Measurements from ENCODE around the gene CACNA2D1.

Gene CACNA2D1

GRCh38 chr7:82012453-82012852 lies 431.1 kb downstream of the CACNA2D1 start:
- no peak overlapping the region for H3K4me2 ChIP-seq (ENCODE audit: low read length)
- TF ChIP-seq, protein P1, sequence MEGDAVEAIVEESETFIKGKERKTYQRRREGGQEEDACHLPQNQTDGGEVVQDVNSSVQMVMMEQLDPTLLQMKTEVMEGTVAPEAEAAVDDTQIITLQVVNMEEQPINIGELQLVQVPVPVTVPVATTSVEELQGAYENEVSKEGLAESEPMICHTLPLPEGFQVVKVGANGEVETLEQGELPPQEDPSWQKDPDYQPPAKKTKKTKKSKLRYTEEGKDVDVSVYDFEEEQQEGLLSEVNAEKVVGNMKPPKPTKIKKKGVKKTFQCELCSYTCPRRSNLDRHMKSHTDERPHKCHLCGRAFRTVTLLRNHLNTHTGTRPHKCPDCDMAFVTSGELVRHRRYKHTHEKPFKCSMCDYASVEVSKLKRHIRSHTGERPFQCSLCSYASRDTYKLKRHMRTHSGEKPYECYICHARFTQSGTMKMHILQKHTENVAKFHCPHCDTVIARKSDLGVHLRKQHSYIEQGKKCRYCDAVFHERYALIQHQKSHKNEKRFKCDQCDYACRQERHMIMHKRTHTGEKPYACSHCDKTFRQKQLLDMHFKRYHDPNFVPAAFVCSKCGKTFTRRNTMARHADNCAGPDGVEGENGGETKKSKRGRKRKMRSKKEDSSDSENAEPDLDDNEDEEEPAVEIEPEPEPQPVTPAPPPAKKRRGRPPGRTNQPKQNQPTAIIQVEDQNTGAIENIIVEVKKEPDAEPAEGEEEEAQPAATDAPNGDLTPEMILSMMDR (IDR thresholded peaks at IDR 0.05) = no peak
- H3K27me3 ChIP-seq (ENCODE audit: control insufficient read depth, insufficient read depth, low read length) = no peaks in the 10 kb centered on the region
- H3K9me3 ChIP-seq (ENCODE audit: control insufficient read depth, low read length) = no peaks in the 10 kb centered on the region
- no peaks in the 10 kb centered on the region for H3K79me2 ChIP-seq
- H3K9ac ChIP-seq = no peak overlapping the region
- H3K36me3 ChIP-seq (ENCODE audit: control insufficient read depth, insufficient read depth, low read length) = no peaks in the 10 kb centered on the region
- no peaks in the 10 kb centered on the region for H3K4me1 ChIP-seq
- H3K27ac ChIP-seq = no peak overlapping the region
- no peak overlapping the region for H2AFZ ChIP-seq
- H3K4me3 ChIP-seq (ENCODE audit: low read depth, low read length) = no peak overlapping the region

DNA sequence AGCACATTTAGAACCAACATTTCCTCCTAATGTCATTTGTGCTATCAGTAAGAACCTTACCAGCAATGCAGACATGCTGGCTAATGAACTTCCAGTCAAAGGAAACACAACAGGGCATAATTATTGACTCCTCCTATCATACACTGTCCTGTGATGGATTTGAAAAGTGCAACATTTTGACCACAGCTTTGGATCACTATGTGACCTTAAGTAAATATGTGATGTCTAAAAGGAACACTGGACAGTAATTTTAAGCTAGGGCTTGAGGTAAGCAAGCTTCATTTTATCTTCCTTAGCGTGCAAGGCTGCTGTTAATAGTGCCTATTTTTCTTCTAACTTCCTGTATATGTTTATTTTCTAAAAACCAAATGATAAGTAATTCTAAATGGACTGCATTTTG lies 433.2 kb downstream of the CACNA2D1 start:
- H3K79me2 ChIP-seq = no peaks in the 10 kb centered on the region
- no peaks in the 10 kb centered on the region for H3K4me1 ChIP-seq
- H3K27ac ChIP-seq = no peak overlapping the region
- H3K9me3 ChIP-seq (ENCODE audit: control insufficient read depth, low read length) = no peaks in the 10 kb centered on the region
- TF ChIP-seq, protein P1 (IDR thresholded peaks at IDR 0.05) = no peak
- H3K9ac ChIP-seq = no peak overlapping the region
- no peak overlapping the region for H3K4me3 ChIP-seq (ENCODE audit: low read depth, low read length)
- H3K36me3 ChIP-seq (ENCODE audit: control insufficient read depth, insufficient read depth, low read length) = no peaks in the 10 kb centered on the region
- no peak overlapping the region for H2AFZ ChIP-seq
- no peak overlapping the region for H3K4me2 ChIP-seq (ENCODE audit: low read length)
- H3K27me3 ChIP-seq (ENCODE audit: control insufficient read depth, insufficient read depth, low read length) = no peaks in the 10 kb centered on the region

- no peak overlapping the region for H3K9ac ChIP-seq
- H3K36me3 ChIP-seq (ENCODE audit: control insufficient read depth, insufficient read depth, low read length) = no peaks in the 10 kb centered on the region
- H2AFZ ChIP-seq = no peak overlapping the region
- no peak overlapping the region for H3K4me3 ChIP-seq (ENCODE audit: low read depth, low read length)
- H3K4me1 ChIP-seq = no peaks in the 10 kb centered on the region
- no peak overlapping the region for H3K4me2 ChIP-seq (ENCODE audit: low read length)
- H3K27ac ChIP-seq = no peak overlapping the region
- H3K9me3 ChIP-seq (ENCODE audit: control insufficient read depth, low read length) = no peaks in the 10 kb centered on the region
- no peaks in the 10 kb centered on the region for H3K79me2 ChIP-seq
- no peaks in the 10 kb centered on the region for H3K27me3 ChIP-seq (ENCODE audit: control insufficient read depth, insufficient read depth, low read length)
- TF ChIP-seq, protein P1 (IDR thresholded peaks at IDR 0.05) = no peak
Observed at GRCh38 chr7:82007315-82007714, 436.3 kb downstream of the CACNA2D1 start.

DNA sequence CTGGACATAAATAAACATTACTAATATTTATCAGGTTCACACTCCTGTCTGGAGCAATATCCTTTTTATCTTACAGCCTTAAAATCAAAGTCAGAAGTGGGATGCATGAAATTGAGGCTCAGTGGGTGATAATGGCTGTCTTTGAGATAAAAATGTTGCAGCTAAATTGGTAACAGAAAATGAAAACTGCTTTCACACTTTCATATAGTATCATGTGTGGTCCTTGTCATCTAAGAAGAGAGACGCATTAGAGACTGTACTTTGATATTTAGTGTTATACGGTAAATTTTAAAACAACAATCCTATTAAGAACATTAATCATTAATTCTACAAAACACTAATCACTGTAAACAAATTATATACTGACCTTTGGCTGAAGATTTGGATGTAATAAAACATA lies 438.5 kb downstream of the CACNA2D1 start:
- H3K4me2 ChIP-seq (ENCODE audit: low read length) = no peak overlapping the region
- H3K36me3 ChIP-seq (ENCODE audit: control insufficient read depth, insufficient read depth, low read length) = no peaks in the 10 kb centered on the region
- H3K79me2 ChIP-seq = no peaks in the 10 kb centered on the region
- no peaks in the 10 kb centered on the region for H3K9me3 ChIP-seq (ENCODE audit: control insufficient read depth, low read length)
- no peak overlapping the region for H3K4me3 ChIP-seq (ENCODE audit: low read depth, low read length)
- no peak overlapping the region for H3K9ac ChIP-seq
- H3K27ac ChIP-seq = no peak overlapping the region
- H2AFZ ChIP-seq = no peak overlapping the region
- TF ChIP-seq, protein P1 (IDR thresholded peaks at IDR 0.05) = no peak
- no peaks in the 10 kb centered on the region for H3K4me1 ChIP-seq
- H3K27me3 ChIP-seq (ENCODE audit: control insufficient read depth, insufficient read depth, low read length) = no peaks in the 10 kb centered on the region

- TF ChIP-seq, protein P1 (IDR thresholded peaks at IDR 0.05) = no peak
Observed at GRCh38 chr7:81993186-81993585, 450.4 kb downstream of the CACNA2D1 start.

More at GRCh38 chr7:81993186-81993585, 450.4 kb downstream of the CACNA2D1 start:
- H3K79me2 ChIP-seq = no peaks in the 10 kb centered on the region
- no peak overlapping the region for H3K27ac ChIP-seq
- H3K4me3 ChIP-seq (ENCODE audit: low read depth, low read length) = no peak overlapping the region
- no peak overlapping the region for H2AFZ ChIP-seq
- H3K4me1 ChIP-seq = no peaks in the 10 kb centered on the region
- H3K9me3 ChIP-seq (ENCODE audit: control insufficient read depth, low read length) = no peaks in the 10 kb centered on the region
- H3K27me3 ChIP-seq (ENCODE audit: control insufficient read depth, insufficient read depth, low read length) = no peaks in the 10 kb centered on the region
- no peaks in the 10 kb centered on the region for H3K36me3 ChIP-seq (ENCODE audit: control insufficient read depth, insufficient read depth, low read length)
- H3K4me2 ChIP-seq (ENCODE audit: low read length) = no peak overlapping the region
- no peak overlapping the region for H3K9ac ChIP-seq

Data from parathyroid adenoma (tissue), 2 donors.